RPMI8226 (cell line): Measurements from ENCODE around the gene PPM1L.
A peak's percentile ranks its signal among the peaks of the same experiment; 100 is the strongest.
"Not testable (repeated sequence)": the region's sequence is repeated elsewhere in the genome, so short reads cannot be mapped to it uniquely, and the experiment has no call there.

Experiments used
- DNase-seq: peaks from one replicate; pipeline ENCODE4 v3.0.0-alpha.2; 2015

The PPM1L gene

DNA sequence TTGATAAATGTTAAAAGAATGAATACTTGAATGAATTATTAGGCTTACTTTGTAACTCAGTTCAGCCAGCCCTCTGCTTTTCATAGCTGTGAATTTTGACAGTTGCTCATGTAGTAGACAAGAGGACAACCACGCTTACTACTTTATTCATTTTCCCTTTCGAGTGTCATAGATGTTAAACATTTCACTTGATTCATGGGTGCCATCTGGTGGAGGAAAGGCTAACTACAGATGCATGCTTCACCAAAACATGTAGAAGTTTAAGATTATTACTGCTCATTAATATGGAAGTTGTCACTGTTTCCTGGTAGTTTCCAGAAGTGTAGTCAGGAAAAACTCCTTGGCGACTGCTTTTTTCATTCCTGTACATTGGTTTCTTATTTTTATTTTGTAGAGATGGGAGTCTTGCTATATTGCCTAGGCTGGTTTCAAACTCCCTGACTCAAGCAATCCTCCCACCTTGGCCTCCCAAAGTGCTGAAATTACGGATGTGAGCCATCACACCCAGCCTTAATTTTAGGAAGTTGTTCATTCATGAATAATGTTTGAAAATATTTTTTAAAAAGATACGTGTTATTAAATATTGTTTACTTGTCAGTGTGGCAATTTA lies 186.0 kb downstream of the PPM1L start:
- DNase-seq = peak; percentile 84

DNA sequence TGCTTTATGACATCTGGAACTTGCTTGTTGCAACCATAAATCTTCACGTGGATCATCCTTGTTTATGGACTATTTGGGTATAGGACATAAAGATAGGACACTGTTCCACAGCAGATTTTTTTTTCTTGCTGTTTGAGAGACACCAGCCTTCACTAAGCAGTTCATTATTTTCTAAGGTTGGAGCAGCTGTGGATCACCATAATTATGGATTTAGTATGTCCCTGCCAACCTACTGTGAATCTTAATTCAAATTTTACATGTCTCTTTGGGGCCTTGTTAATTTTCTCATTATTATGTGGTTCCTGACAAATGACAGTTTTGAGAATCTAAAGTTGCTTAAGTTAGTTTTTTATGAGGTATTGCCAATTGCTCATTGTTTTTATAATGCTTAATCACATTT lies 188.0 kb downstream of the PPM1L start:
- no peak for DNase-seq

DNA sequence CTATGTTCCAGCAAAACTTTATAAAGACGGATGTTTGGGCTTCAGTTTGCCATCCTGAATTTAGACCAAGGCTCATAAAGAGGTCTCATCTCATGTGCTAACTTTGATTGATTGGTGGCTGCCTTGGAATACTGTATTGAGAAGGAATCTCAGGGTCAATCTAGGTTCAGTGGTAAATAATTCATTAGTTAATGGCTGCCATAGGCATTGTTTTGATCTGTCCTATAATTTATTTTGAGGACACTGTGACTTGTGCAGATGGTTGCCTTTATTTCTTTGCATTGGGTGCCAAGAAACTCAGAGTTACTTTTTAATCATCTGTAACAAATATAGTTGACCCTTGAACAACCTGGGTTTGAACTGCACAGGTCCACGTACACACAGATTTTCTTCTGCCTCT lies 189.3 kb downstream of the PPM1L start:
- no peak for DNase-seq

DNA sequence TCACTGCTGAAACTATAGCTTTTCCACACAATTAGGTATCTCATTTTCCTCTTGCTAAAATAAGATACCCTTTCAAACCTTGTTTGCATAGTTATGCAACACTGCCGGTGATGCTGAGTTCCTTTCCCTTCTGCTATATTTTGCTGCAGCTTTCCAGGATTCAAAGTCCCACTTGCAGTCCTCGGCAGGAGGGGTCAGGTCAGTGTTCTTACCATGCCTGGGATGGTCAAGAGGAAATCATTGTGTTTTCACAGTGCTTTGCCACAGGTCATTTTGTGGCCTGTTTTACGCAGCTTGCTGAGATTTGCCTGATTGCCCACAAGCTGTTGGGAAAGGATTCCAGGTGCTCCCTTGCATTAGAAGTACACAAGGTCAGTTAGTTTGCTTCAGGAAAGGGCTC lies 192.2 kb downstream of the PPM1L start:
- no peak for DNase-seq

DNA sequence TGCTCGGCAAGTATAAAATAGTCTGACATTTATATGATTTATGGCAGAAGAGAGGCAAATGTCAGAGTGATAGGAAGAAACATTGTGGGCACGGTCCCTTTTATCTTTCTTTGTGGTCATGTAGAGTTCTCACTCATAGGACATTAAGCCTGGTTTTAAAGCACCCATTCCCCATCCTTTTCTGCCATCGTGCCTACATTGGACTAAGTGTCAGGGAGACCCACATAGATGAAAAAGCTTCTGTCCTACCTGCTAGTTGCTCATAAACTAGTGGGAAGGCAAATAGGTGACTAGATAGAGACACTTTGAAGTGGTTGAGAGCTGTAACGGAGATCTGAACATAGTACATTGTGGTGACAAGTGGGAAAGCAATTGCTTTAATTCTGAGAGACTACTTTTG lies 193.4 kb downstream of the PPM1L start:
- no peak for DNase-seq

DNA sequence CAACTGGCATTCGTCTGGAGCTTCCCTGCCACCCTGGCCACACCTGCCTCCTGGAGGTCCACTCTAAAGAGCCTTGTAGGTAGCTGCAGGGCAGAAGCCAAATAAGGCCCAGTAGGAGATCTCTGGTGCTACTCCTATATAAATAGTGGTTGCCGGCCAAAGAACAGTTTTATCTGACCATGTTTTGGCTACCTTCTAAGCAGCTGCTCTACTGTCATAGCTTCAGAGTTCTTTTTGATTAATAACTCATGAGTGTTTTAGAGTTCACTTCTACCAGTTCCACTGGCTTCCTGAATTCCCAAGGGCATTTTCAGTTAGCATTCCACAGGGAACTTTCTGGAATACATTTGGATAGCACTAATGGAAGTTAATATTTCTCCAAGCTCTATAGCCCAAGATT lies 194.5 kb downstream of the PPM1L start:
- DNase-seq = no peak

DNA sequence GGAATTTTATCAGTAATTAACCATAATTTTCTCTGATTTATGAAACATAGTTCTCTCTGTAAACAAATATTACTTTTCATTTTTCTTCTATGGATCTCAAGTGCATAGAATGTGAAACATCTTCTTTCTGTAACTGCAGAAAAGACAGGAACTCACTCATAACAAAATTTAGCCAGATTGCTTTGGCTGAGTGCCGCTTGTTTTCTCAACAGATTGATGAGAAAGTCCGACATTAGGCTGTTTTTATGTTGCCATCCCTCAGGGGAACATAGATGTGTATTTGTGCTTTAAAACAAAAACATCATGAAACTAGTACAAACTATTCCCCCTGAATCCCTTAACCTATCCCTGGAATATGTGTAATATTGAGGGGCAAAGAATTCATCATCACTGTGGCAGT lies 194.9 kb downstream of the PPM1L start:
- no peak for DNase-seq

DNA sequence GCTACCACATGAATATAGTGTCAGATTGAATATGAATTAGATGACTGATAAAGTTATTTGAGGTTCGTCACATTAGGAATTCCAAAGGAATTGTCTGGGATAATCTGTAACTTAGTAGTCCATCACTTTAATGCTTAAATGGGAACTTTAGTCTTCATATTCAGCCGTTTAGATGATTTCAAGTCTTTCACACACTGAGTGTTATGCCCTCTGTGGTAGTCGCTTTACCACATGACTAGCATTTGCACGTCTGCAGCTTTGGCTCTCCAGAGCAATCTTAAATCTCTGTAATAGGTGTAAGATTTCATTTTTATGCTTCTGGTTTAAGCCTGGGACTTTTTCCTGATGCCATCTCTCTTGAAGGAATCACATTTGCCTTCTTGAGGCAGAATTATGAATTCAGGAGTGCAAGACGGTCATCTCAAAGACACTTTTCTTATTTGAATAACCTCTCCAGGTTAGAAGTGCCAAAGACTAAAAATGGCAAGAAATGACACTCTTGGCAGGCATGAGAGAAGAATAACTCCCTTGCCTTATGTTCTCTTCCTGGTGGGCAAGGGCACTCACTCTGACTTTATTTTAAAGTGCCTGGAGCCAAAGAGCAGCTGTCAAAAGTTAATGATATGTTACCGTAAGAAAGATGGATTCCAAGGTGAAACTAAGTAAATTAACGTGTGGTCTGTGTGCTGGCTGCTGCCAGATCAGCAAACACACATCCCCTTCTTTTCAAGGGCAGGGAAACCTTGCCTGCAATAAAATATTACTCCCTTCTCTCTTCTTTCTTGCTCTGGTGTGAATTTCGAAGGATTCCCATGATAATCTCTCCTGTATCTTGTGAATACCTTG lies 195.8 kb downstream of the PPM1L start:
- no peak for DNase-seq

DNA sequence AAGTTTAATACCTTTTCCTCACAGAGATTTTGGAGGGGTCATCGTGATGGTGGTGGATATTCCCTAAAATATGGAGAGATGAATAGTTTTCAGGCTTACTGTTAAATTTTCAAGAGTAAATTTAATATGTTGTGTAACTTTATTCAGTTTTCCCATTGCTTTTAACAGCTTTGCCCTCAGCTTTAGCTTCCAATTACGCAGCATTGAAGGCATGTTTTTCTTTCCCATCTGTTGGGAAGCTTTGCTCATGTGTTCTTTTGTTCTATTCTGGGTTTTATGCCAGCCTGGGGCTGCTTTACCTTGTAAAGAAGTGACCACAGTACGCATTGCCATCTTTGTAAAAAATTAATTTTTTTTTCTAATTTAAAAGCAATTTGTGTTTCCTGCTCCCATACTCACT lies 197.7 kb downstream of the PPM1L start:
- DNase-seq = no peak

DNA sequence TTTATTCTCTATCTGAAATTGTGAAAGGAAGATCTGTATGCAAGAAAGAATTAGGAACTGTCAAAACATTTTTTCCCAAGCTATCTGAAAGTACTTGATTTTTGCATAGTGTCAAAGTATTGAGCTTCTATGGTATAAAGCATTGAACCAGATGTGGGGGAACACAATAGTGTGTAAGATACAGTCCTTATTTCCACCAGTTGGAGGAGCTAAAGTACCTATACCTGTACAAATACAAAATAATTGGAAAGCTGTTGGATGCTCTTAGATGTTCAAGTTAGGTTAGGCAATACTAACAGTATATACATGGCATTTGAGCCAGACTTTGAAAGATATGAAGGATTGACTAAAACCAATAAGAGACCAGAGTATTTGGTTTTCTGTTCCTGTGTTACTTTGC lies 200.8 kb downstream of the PPM1L start:
- no peak for DNase-seq

DNA sequence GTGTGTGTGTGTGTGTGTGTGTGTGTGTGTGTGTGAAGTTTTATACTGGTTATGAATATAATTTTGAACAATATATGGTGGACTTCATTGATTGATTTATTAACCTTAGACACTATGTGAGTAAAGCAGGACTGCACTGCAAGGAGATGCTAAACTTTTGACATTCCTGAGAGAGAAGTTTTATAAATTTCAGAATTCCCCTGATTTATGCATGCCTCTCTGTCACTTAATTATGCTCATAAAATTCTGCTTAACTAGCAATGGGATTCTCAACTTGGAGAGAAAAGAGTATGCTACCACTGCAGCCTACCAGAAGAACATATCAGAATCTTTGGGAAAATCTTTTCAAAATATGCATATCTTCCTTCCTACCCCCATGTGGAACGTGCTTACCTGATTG lies 204.5 kb downstream of the PPM1L start:
- no peak for DNase-seq

DNA sequence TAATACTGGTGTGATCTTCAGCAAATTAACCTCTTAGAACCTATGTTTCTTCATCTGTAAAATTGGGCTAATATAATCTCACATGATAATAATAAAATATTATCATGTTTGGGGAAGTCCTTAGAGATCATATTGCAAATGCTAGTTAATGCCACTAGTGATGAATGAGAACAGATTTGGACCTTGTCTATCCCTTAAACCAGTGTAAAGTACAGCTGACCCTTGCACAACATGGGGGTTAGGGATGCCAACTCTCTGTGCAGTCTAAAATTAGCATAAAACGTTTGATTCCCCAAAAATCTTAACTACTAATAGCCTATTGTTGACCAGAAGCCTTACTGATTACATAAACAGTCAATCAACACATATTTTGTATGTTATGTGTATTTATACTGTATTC lies 207.9 kb downstream of the PPM1L start:
- no peak for DNase-seq

DNA sequence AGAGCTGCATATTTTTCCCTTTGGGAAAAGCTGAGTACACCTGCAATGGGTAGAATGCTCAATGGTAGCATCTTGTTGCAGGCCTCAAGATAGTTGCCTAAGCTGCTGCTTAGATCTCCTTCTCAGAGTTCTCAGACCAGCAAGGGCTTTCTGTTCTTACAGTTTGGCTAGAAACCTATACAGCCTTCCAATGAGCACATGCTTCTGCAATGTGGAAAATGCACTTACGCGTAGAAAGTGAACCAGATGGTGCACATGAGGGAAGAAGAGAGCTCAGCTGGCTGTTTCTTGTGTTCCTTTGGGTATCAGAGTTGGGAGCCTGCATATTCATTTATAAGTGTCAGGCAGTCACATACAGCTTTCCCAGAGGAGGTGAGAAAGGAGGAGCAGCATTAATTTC lies 212.7 kb downstream of the PPM1L start:
- DNase-seq = no peak

DNA sequence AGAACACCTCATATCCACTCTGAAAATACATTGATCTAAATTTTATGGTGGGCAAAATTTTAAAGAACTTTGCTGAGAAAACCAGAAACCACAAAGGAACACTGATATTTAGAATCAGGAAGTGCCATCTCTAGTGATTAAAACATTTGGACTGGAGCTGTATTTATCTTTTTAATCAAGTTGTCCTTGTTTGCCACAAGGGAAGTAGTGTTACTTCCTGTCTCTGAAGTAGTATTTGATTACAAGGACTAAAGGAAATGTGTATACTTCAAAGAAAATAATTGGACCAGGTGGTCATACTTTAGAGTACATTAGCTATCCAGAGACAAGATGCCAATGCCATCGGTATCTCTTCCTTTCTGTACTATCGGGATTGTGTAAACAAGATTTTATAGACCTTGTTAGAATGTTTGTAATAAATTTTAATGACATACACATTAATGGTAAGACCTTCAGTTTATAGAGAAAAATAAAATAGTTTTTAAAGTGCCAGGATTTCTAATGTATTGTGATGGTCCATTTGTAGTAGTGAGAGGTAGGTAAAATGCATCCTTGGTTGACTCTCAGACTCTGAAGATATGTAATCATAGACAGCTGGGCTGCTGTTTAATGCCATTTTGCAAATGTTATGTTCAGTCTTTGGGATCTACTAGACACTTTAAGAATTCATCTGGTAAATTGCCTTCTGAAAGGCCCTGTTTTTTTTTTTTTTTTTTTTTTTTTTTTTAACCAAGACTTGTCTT lies 217.2 kb downstream of the PPM1L start:
- DNase-seq = no peak

DNA sequence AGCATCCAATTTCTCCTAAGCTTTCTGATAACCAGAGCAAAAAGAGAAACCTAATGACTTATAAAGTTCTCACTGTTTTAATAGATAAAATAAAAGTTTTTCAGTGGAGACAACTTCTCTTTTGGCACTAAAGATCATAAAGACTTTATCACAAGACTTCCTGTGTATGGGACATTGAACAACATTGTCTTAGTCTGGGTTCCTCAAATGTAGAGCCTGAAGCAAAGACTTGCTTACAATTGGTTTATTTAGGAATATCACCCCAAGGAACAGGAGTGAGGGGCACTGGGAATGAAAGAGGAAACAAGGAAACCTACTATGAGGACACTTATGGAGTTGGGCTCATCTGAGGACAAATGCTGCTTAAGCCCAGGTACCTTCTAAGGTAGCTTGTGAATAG lies 221.7 kb downstream of the PPM1L start:
- DNase-seq = no peak

DNA sequence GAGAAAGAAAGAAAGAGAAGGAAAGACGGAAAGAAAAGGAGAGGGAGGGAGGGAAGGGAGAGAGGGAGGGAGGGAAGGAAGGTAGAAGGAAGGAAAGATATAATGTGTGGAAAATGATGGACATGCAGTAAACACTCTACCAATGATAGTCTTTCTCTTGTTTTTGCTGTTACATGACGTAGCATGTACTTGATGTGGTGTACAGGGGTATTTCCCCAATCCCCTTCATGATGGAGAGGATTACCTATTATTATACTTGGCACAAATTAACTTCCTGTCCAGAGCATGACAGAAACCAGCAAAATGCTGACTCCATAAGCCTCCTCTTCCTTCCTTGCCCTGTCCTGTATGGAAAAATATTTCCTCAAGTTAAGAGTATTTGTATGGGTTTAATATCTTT lies 224.7 kb downstream of the PPM1L start:
- DNase-seq = no peak

DNA sequence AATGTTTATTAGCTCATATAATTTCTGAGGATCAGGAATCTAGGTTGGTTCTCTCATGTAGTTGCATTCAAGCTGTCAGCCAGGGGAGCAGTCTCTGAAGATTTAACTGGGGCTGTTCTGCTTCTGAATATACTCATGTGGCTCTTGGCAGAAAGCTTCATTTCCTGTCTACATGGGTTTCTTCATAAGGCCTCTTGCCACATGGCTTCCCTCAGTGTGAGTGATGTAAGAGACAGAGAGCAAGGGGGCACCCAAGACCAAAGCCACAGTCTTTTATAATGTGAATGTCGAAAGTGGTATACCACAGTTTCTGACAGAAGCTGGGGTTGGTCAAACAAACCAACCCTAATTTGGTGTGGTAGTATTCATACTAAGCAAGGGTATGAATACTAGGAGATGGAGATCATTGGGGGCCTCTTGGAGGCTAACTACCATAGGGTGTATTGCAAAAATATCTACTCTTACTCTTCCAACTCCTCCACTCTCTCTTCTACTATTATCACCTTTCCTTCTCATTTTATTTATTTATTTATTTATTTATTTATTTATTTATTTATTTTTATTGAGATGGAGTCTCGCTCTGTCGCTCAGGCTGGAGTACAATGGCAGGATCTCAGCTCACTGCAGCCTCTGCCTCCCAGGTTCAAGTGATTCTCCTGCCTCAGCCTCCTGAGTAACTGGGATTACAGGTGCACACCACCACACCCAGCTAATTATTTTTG lies 225.3 kb downstream of the PPM1L start:
- no peak for DNase-seq

DNA sequence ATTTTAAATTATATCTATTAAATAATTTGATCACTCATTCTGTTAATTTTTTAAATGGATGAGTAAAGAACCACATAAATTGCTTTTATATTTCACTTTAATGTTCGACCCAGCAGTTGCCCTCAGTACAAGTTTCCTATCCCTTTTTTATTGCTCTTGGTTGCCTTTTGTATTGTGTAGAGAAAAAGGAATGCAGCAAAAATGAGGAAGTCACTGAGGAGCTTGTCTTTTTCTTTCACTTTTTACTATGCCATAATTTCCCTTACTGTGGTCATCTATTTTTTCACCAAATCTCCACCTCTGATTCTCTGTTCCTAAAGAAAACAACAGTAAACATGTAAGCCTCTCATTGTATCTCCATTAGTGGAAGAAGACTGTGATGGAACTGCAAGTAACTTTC lies 226.5 kb downstream of the PPM1L start:
- DNase-seq = no peak

DNA sequence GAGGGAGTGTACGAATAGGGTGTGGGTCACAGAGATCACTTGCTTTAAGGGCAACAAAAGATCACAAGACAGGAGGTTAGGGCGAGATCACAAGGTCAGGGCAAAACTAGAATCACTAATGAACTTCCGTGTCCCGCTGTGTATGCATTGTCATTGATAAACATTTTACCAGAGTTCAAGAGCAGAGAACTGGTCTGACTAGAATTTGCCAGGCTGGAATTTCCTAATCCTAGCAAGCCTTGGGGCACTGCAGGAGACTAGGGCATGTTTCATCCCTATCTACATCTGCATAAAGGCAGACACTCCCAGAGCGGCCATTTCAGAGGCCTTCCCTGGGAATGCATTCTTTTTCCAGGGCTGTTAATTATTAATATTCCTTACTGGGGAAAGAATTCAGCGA lies 227.9 kb downstream of the PPM1L start:
- not testable (repeated sequence) for DNase-seq

DNA sequence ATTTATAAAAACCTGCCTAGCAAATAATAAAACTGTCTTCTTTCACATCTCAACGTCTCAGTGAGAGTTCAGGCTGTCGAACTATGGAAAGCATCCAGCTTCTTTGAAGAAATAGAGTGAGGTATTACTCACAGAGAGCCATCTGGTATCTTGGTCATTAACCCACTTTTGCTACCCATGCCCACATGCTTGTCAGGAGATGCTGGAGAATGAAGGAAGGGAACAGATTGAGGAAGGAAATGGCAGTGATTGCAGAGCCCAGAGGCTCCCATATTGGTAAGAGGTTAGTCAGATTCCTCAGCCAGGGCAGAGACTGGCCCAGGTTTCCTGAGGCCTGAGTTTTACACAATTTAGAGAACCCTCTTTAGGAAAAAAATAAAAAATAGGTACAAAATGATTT lies 230.0 kb downstream of the PPM1L start:
- DNase-seq = no peak

DNA sequence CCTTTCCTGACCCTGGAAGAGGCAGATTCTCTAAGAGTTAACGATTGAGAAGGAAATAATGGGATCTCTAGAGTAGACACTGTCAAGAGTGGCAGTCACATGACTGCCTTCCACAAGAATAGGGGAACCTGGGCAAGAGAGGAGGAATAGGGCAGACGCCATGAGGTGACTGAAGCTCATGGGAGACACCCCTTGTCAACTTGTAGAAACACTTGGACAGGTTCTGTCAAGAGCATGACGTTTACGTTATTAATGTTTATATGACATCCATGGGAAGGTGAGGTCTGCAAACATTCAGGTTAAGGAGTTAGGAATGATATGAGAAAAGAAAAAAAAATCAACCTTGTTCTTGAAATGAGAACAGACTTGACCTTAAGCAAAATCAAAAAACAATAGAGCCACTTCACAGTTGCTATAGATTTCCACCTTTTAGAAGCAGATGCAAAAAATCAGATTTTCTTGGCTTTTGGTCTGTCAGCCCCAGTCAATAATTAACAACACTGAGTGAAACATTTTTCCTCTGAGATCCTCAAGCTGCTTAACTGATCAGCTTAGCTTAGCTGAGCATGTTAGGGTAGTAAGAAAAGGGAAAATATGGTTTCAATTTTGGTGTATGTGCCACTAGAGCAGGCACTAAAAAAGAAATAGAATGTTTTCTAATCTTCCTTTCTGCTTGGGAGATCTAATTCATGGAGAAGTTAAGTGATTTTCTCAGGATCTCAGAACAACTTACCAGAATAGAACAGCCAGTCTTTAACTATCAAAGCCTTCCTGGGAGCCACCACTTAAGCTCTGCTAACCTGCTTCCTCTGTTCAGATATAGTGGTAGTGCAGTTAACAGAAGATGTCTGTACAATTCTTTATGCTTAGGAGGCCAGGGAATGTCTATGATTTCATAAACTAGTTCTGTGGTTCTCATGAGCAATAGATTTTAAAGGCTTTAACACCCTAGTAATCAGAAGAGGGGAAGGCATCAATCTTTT lies 232.2 kb downstream of the PPM1L start:
- DNase-seq = no peak

DNA sequence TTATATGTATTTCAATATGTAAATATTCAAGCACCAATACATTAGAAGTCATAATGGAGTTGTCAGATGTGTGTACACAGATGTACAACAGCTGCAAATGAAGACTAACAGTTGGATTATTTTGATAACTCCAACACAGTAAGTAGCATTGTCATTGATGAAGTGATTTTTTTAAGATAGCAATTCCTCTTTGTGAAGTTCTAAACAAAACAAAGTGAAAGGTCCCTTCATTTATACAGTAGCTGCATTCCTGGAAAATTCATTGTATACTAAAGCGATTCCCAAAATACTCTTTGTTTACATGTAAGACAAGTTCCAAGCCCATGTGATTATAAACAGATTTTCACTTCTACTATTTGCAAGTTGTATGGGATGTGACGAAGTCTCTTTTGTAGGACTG lies 234.4 kb downstream of the PPM1L start:
- DNase-seq = no peak
